G401.6 (cell line): ENCODE data around the gene RIN3.

Experiments used
- FAIRE-seq: peaks from 2 replicates; lab custom pipeline; 2012; peaks lifted over from hg19 to GRCh38; lab: Jason Lieb, UNC

Gene RIN3

DNA sequence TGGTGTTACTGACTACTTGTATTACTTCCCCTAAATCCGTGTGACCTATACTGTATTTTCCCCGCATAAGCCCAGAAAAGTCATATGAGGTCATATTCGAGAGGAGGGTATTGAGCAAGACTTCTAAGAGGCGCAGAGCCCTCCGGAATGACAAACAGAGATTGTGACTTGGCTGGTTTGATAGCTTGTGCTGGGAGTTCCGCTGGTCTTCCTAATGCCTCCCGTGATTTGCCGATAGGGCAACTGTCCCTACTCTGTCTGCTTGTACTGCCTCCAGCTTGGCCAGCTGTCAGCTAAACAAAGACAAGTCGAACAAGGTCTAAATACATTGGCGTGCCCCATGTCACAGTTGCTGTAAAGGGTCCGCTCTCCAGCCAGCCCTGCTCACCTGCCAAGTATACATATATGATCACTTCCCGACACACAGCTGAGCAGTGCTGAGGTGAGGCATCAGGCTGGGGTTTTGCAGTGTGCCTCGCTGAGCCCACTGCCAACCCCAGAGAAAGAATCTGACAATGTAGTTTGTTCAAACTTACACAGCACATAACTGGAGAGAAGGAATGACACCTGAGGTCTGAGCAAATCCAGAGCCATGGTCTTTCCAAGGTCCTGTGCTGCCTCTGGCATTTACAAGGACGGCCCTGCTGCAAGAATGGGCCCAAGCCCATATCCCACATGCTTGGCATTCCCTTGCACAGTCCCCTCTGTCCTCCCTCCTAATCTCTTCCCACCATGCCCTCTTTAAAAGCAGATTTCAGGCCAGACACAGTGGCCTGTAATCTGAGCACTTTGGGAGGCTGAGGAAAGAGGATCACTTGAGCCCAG lies 211.1 kb downstream of the RIN3 start:
- FAIRE-seq = no peak

- FAIRE-seq = no peak
Observed at GRCh38 chr14:92726135-92726932, 212.8 kb downstream of the RIN3 start.

GRCh38 chr14:92726933-92727262 lies 213.3 kb downstream of the RIN3 start:
- no peak for FAIRE-seq

DNA sequence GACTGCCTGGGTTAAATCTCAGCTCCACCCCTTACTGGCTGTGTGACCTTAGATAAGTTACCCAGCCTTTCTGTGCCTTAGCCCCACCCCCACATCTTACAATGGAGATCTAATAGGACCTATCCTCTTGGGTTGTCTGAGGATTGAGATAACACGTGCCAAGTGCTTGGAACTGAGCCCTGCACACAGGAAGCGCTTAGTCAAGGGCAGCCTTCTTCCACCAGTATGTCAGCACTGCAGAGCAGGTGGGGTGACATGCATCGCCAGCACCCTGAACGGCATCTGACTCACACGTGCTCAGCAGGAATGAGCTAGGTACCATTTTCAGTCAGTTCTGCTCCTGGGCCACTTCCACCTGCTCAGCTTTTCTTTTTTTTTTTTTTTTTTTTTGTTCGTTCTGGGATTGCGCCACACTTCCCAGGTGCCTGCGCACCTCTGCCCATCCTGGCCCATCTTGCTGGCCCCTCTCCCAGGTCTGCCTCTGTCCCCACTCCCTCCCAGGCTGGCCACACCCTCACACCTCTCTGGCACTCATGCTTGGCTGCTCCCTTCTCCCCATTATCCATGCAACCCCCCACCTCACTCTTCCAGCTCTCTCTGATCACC lies 215.3 kb downstream of the RIN3 start:
- FAIRE-seq = no peak

DNA sequence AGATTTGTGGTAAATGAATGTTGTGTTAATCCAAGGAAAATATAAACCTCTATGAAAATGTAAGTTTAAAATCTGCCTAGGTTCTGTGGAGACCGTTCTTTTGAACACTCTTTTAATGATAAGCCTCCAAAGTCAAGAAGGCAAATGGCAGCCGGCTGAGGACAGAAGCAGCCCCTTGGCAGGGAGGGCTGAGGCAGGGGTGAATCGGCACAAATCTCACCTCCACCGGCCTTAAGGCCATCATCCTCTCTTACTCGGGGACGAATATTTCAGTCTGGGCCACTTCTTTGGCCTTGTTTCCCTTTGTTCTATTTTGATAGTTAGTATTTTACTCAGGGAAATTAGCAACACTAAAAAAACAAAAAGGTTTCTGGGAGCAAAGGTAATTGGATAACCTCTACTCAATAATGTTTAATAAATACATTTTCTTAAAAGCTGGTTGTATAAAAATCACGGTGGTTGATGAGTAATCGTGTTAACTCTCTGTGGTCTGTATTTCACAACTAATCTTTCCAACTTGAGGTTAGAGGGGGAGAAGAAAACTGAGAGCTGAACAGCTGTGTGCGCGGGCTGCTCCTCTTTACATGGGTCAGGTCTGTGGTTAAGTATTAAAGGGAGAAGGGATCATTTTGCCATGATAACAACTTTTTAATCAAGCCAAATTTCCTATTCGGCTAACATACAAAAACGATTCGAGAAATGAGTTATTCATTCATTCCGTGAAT lies 216.2 kb downstream of the RIN3 start:
- no peak for FAIRE-seq

GRCh38 chr14:92731622-92732115 lies 218.1 kb downstream of the RIN3 start:
- no peak for FAIRE-seq

- FAIRE-seq = no peak
Observed at GRCh38 chr14:92733007-92733406, 219.4 kb downstream of the RIN3 start.

DNA sequence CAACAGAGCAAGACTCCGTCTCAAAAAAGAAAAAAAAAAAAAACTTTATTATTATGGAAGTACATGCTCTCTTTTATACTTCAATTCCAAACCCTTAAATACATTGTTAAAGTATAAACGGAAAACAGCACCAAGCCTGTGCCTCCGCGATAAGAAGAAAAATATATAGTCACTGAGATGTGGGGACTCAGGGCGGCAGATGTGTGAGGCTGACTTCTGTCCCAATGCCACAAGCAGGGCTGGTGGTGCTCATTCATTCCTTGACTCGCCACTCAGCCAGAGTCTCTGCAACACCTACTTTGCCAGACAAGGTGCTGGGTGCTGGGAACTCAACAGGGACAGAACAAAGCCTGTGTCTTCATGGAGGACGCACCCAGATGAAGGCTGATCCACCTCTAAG lies 221.0 kb downstream of the RIN3 start:
- no peak for FAIRE-seq

GRCh38 chr14:92735344-92735743 lies 221.8 kb downstream of the RIN3 start:
- FAIRE-seq = no peak

DNA sequence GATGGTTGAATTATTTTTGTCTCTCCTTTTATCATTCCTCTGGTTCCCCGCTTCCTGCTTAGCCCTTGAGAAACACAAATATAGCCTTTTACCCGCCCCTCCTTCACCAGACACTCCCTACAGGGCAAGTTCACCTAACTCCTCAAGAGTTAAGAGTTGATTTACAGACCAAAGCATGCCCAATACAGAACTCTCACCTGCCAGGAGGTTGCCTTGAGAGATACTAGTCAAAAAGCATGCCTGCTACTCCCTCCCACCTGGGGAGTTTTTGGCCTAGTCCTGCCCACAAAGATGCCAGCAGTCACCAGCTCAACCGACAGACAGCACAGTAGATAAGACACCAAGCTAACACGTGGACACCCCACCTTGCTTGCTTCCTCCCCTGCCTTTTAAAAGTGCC lies 223.6 kb downstream of the RIN3 start:
- no peak for FAIRE-seq

GRCh38 chr14:92737619-92738188 lies 224.1 kb downstream of the RIN3 start:
- no peak for FAIRE-seq
